Erythroblast (primary cell): Measurements from ENCODE around the gene PCDHGB5.
A peak's percentile ranks its signal among the peaks of the same experiment; 100 is the strongest.

ENCODE experiments used
- DNase-seq, 2 experiments: peaks; one replicate each; lab custom pipeline; 2025; lab: John Stamatoyannopoulos, UW
- GATA1 ChIP-seq: IDR thresholded peaks from 2 replicates; pipeline ENCODE4 v1.6.1; 2011; ENCODE audit warnings: low read depth, mild to moderate bottlenecking, control low read depth, low read length, moderate library complexity
- POLR2A ChIP-seq: IDR thresholded peaks from 2 replicates; pipeline ENCODE4 v1.6.1; 2011; ENCODE audit warnings: mild to moderate bottlenecking, low read length

PCDHGB5 gene

GRCh38 chr5:141397756-141398551 is at the start of gene PCDHGB5:
Gene PCDHGB5, plus strand, starts transcription at chr5:141397947. Its CDS starts 181 bp downstream, at chr5:141398128.
- DNase-seq = peak; percentile 13 to 21

- no peak for TF ChIP-seq GATA1
- no peak for TF ChIP-seq POLR2A
- peak; percentile 10 to 20 for DNase-seq
Measured at GRCh38 chr5:141349917-141350619, 47.7 kb upstream of the PCDHGB5 start, which contains the start of gene PCDHGB1. Gene PCDHGB1, plus strand, starts transcription at chr5:141350099. Its CDS starts 162 bp downstream, at chr5:141350261.

- TF ChIP-seq POLR2A (no peak), GATA1 (no peak)
- no peak for DNase-seq
Measured at GRCh38 chr5:141351591-141351990, 46.2 kb upstream of the PCDHGB5 start.

- DNase-seq = peak in 1 of 2 experiments; percentile 4
- no peak for TF ChIP-seq GATA1
- no peak for TF ChIP-seq POLR2A
Measured at GRCh38 chr5:141354900-141355469, 42.8 kb upstream of the PCDHGB5 start, which contains the start of gene PCDHGA4. Gene PCDHGA4, plus strand, starts transcription at chr5:141355021. Its CDS starts 87 bp downstream, at chr5:141355108.

GRCh38 chr5:141355641-141356040 is 42.1 kb upstream of the PCDHGB5 start:
- TF ChIP-seq GATA1 (no peak), POLR2A (no peak)
- no peak for DNase-seq

- no peak for TF ChIP-seq GATA1
- TF ChIP-seq POLR2A = no peak
- no peak for DNase-seq
Measured at GRCh38 chr5:141356133-141356532, 41.6 kb upstream of the PCDHGB5 start.

- no peak for DNase-seq
- TF ChIP-seq POLR2A (no peak), GATA1 (no peak)
Measured at GRCh38 chr5:141356950-141357349, 40.8 kb upstream of the PCDHGB5 start.

GRCh38 chr5:141359790-141360426 is 37.8 kb upstream of the PCDHGB5 start, which contains the start of gene PCDHGB2:
Gene PCDHGB2, plus strand, starts transcription at chr5:141359994. Its CDS starts 142 bp downstream, at chr5:141360136.
- peak; percentile 6 to 18 for DNase-seq
- TF ChIP-seq POLR2A (no peak), GATA1 (no peak)

- no peak for DNase-seq
- TF ChIP-seq GATA1 (no peak), POLR2A (no peak)
Measured at GRCh38 chr5:141360685-141361084, 37.1 kb upstream of the PCDHGB5 start.

GRCh38 chr5:141362719-141363118 is 35.0 kb upstream of the PCDHGB5 start:
- no peak for DNase-seq
- TF ChIP-seq GATA1 (no peak), POLR2A (no peak)

- TF ChIP-seq GATA1 (no peak), POLR2A (no peak)
- DNase-seq = no peak
Measured at GRCh38 chr5:141363952-141364660, 33.6 kb upstream of the PCDHGB5 start, which contains the start of gene PCDHGA5. Gene PCDHGA5, plus strand, starts transcription at chr5:141364162. Its CDS starts 169 bp downstream, at chr5:141364331.

- TF ChIP-seq POLR2A (no peak), GATA1 (no peak)
- no peak for DNase-seq
Measured at GRCh38 chr5:141366016-141366896, 31.5 kb upstream of the PCDHGB5 start.
